Measurements from ENCODE around the gene REELD1.

The REELD1 gene

DNA sequence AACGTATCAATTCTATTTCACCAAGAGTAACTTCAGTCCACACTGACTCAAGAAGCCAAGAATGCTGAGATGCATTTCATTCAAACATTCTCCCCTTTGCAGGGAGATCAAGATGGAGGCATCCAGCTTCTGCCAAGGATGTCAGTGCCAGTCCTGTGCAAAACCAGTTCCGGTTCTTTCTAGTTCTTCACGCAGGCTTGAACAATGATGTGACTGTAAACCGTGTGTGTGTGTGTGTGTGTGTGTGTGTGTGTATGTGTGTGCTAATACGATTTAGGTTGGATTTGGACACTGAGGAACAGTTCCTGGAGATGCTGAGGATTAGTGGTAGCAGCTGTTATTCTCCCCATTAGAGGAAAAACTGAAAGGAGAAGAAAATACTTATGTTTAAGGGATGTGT, at the start of gene REELD1:
REELD1 (plus strand) TSS at position 301 of the 400 bp plus-strand sequence. CDS start 2,415 bp downstream, outside the sequence.
- no peak for DNase-seq (ENCODE audit: low spot score)

DNA sequence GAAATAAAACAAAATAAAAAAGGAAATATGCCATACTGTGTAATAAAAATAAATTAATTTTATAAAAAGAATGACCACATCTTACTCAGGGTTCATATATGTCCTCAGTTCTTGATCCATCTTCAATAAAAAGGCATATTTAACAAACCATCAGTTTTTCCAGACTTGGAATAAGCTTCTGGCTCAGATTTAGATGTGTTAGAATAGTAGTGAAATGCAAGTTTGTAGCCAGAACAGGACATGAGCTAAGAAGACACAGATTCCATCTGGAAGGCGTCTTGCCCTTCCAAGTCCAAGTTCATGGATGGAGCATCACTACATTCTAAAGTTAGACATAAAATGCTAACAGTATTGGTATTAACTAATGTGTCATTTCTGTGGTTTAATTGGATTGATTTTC, 49.1 kb upstream of the REELD1 start:
- DNase-seq (ENCODE audit: low spot score): no peak

DNA sequence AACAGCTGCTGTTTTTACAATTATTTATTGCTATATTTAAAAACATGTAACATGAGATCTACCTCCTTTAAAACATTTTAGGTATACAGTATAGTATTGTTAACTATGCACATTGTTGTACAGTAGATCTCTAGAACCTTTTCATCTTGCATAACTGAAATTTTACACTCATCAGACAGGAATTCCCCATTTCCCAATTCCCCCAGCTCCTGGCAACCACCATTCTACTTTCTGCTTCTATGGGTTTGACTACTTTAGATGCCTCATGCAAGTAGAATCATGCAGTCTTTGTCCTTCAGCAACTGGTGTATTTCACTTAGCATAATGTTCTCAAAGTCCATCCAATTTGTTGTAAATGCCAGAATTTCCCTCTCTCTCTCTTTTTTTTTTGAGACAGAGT, 48.5 kb upstream of the REELD1 start:
- no peak for DNase-seq (ENCODE audit: low spot score)

DNA sequence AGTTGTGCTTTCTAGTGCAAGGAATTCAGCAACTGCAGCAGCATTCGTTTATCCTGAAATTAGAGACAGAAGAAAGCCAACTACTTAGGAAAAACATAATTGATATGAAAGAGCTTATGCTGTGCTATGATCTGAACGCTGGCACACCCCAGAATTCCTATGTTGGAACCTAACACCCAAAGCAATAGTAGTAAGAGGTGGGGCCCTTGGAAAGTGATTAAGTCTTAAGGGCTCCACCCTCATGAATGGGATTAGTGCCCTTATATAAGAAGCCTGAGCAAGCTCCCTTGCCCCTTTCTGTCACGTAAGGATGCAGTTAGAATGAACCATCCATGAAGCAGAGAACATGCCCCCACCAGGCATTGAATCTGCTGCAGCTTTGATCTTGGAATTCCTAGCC, 44.2 kb upstream of the REELD1 start:
- no peak for DNase-seq (ENCODE audit: low spot score)

DNA sequence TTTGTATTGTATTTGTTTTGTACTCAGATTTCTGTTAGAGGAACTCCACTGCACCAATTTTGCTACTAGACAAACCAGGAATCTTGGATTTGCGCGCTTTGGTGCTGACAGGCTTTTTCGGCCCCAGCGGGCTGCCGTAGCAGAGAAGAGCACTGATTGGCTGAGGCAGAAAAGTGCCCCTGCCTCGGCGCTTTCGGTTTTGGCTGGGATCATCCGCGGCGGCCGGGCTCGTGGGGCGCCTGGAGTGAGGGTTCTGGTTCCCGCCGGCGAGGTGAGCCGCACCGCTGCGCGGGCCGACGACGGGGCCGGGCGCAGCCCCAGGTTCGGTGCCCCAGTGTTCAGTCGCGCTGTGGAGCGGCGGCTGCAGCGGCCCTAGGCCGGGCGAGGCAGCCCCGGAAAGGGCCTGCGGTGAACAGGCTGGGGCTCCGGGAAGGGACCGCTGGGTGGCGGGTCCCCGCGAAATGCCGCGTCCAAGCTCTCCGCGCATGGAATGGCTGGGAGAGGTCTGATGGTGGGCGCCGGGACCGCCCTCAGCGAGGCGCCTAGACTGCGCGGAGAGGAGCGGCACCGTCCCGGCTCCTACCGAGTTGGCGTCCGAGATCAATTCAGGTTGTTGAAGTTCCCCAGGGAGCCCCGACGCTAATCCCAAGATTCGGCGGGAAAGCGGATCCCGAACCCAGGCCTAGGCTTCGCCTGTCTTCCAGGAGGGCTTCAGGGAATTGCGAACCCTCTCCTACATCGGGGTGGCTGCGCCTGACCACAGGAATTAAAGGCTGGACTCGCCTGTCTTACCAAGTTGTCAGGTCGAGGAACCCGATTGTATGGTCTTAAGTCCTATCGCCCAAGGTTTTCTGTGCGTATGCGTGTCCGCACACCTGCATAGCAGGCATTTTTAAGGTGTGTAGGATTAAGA, 38.5 kb upstream of the REELD1 start, which contains the start of gene LSM6:
LSM6 (plus strand) TSS at position 178 of the 913 bp plus-strand sequence. CDS start 7,204 bp downstream, outside the sequence.
- DNase-seq (ENCODE audit: low spot score): peak; percentile 50

DNA sequence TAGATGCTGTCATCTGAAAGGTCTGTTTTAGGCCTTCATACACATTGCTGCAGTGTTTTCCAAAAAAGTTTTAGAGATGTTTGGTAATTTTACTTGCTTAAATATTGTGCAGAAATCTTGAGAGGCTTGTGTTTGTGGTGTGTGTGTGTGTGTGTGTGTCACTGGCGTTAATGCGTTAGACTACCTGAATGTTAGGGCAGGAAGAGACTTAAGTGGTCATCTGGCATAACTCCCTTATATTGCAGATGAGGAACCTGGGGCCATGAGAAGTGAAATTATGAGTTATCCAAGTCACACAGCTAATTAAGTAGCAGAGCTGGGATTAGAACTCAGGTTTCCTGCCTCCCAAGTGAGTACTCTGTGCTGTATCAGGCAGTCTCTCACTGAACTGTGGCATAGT, 37.4 kb upstream of the REELD1 start:
- DNase-seq (ENCODE audit: low spot score): no peak

DNA sequence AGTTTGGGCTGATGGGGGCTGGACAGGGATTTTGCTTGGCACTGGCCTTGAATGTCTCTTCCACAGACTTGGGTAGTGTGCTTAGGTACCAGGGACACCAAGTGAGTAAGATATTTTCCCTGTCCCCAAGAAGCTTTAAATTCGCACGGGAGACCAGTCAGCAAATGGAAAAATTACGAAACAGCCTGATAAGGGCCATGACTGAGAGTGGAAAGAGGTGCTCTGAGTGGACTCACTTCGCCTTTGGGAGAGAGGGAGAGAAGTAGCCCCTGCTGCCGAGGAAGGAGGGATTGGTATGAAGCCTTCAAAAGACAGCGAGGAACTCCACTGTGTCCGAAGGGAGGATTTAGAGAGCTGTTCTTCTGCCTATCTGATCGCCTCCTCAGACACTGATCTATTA, 36.2 kb upstream of the REELD1 start:
- no peak for DNase-seq (ENCODE audit: low spot score)

DNA sequence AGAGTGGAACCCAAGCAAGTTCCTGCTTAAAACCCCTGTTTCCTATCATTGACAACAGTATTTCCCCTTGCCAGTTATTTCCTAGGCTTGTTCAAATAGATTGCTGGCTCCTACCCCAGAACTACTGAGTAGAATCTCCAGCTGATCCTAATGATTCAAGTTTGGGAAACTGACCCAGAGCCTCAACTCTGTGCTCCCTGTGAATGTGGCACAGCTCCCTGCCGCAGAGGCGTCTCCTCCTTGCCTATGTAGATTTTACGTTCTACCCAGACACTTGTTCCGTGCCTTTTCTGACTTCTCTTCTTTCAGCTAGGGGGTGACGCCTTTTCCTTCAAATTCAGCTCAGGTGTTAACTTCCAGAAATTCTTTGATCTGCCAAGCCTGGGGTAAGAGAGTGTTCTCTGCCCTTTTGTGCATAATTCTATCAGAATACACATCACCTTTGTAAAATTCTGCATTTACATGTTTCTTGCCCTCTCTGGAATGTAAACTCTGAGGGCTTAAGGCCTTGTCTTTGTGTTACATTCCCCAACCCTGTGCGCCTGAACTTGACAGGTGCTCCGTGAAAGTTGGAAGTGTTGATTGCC, 34.5 kb upstream of the REELD1 start:
- no peak for DNase-seq (ENCODE audit: low spot score)

DNA sequence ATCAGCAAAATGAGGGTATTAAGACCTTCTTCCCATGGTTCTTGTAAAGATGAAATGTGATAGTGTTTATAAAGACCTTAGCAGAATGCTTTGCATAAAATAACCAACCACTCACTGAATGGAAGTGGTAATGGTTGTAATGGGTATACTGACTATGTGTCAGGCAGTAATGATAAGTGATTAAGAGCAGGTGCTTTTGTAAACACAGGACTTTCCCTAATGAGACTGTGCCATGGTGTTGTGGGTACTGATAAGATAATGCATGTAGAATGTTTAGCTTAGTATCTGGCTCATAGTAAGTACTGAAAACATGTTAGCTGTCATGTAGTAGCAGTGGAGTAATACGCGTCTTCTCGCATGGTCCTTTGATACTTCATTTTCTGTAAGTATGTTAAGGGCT, 31.9 kb upstream of the REELD1 start:
- DNase-seq (ENCODE audit: low spot score): no peak

DNA sequence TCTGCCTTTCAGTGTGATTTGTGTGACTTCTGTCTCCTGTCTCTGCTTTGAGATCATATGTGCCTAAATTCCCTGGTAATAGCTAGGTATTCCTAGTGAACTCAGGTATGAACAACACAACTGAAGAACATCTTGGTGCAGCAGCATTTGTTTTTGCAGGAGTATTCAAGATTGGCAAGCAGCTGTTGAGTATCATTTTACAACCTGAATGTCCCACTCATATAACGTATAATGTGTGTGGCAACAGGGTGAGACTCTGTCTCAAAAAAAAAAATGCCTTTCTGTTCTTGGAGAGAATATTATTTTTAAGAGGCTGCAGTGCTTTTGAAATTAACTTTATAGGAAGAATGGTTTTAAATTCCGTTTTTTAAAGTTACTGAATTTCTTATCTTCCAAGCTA, 31.1 kb upstream of the REELD1 start:
- DNase-seq (ENCODE audit: low spot score): no peak

DNA sequence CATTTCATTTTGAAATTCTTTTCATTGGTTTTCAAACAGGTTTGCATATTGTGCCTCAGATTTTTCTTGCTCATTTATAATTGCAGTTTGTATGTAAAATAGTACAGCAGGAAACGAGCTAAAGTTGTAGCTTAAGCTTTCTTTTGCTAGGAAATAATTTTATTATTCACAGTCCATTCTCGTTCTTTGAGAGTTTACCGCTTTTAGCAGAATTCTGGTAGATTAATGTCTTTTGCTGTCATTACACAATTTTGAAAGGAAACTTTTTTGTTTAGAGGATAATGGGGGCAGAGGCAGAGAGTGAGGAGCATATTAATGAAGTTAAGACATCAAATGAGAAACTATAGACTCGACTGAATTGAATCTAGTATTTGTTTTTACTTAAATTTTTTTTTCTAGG, 28.3 kb upstream of the REELD1 start:
- DNase-seq (ENCODE audit: low spot score): no peak

DNA sequence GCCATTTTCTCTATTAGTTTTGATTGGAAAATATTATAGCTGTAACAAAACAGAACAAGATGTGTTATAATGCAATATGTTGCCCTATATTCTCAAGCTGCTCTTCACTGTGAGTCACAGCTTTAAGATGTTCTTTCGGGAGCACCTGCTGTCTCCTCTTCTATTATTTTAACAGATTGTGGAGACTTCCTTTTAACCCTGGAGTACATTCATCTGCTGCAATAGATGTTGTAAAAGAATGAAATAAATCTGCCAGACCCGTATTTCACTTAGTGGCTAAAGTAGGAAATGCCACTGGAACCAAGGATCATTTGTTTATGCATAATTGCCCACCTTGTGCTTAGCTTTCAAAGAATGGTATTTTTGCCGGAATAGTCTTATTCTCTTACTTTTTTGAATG, 27.7 kb upstream of the REELD1 start:
- no peak for DNase-seq (ENCODE audit: low spot score)

DNA sequence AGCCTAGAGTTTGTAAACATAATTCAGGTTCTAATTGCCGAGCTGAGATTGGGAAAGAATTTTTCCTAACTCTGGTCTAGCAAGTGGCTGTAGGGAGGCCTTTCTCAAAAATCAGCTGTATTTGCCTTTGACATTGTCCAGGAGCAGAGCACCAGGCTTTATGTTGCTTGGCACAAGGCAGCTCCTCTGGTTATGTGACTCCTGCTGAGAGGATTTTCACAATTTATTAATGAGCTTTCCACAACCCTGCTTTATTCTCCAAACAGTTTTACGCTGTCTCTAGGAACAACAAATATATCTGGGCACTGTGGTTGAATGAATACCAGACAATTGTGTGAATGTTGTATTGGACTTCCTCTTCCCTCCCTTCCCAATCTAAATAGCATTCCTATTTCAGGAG, 23.9 kb upstream of the REELD1 start:
- DNase-seq (ENCODE audit: low spot score): no peak

DNA sequence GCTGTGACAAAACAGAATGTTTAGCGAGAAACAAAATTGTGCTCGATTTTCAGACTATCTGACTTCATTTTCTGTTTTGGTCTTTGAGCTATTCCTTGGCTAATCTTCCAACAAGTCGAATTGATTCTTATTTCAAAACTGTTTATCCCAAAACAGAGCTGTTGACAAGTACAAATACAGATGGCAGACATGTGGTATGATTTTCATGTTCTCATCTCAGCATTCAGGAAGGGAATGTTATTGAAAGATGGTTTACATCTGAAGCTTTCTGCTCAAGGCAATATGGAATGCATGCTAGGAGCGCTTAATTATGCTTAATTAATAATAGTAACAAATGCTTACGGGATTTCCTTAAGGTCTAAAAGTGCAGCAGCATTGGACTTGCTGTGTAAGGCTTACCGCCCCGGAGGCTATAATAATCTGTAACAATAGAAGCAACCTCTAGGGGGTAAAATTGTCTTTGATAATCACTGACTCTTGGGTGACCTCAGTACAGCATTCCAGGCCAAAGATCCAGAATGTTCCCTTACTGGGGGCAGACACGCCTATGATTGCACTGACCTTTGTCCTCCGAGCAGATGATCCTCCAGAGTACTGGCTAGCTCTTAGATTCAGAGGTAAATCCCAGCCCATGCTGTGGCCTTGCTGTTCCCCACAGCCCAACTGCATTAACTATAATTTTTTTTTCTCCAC, 22.4 kb upstream of the REELD1 start:
- no peak for DNase-seq (ENCODE audit: low spot score)

DNA sequence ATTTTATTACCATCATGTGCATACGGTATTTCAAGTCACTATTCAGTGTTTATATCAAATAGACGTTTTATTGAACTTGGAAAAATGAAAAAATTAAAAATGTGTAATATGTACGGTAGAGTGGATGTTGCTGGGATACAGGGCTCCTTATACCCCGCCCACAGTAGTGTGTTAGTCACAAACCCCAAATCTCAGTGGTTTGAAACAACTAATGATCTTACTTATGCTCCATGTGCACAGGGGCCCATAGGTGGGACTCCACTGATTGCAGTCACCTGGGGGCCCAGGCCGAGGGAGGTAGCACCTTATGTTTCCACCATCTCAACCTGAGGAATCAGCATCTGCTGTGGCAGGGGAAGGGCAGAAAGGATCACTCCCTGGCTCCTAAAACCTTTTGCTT, 20.7 kb upstream of the REELD1 start:
- DNase-seq (ENCODE audit: low spot score): no peak

DNA sequence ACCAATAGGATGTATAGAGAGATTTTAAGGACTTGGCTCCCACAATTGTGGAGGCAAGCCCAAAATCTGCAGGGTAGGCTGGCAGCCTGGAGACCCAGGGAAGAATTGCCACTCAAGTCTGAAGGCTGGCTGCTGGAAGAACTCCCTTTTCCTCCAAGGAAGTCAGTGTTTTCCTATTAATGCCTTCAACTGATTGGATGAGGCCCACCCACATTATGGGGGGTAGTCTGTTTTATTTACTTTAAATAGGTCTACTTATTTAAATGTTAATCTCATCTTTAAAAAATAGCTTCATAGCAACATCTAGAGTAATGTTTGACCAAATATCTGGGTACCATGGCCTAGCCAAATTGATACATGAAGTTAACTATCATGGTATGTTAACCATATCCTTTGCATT, 20.1 kb upstream of the REELD1 start:
- no peak for DNase-seq (ENCODE audit: low spot score)

DNA sequence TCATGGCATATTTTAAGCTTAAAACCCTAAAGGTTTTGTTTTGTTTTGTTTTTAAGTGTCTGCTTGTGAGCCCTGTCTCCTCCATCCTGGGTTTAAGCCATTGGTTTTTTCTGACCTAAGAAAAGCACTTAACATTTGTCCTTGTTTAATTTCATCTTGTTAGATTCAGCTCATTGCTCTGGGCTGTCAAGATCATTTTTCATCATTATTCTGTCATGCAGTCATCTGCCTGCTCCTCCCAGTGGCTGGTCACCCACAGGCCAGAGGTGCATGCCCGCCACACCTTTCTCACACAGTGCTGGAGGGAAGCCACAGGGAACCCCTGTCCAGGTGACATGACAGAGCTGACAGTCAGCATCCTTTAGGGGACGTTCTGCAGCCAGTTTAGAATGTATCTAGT, 11.7 kb upstream of the REELD1 start:
- DNase-seq (ENCODE audit: low spot score): no peak

DNA sequence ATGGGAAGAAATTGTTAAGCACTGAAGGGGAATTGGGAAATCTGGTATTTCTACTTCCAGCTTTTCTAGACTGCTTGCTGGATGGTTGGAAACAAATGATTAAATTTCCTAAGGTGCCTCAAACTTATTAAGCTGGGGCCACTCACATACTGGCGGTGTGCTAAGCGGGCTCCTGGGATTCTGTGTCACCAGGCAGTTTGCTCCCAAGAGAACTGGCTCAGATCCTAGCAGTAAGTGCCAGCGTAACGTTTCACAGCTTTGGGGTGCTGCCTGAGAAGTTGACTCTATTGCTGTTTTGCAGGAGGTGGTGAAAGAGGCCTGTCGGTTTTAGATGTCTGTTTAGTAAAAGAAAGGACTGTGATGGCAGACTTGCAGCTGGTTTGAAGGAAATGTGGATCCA, 6.9 kb upstream of the REELD1 start:
- no peak for DNase-seq (ENCODE audit: low spot score)

DNA sequence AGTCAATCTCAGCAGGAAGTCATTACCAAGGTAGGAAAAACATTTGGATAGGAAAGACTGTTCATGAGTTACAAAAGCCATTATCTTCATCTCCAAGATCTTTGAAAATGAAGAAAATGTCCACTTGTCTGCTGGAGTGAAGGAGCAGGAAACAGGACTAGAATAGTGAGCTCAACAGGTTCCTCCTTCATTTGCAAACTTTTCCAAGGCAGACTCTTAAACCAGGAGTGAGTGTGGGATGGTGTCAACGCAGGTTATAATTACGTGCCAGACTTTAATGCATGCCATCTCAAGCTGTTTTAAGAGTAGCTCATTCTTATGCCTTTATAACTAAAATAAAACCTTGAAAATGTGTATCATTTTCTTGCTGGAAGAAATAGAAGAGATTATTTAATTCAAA, 3.4 kb upstream of the REELD1 start:
- DNase-seq (ENCODE audit: low spot score): no peak

DNA sequence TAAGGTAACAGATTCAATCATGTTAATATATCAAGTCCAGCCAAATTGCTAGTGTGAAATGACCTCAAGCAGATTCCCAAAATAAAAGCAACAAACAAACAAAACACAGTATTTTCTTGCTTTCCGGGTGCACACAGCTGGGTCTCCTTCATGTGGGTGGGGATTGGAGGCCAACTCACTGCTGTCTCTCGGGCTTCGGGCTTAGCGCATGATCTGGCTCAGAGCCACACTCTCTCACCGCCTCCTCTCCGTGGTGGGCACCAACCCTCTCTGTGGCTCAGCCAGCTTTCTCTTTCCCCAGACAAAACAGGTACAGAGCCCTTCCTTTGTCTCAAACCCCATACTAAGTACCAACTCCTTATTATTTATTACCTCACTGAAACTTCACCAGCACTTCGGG, 2.9 kb upstream of the REELD1 start:
- DNase-seq (ENCODE audit: low spot score): no peak

DNA sequence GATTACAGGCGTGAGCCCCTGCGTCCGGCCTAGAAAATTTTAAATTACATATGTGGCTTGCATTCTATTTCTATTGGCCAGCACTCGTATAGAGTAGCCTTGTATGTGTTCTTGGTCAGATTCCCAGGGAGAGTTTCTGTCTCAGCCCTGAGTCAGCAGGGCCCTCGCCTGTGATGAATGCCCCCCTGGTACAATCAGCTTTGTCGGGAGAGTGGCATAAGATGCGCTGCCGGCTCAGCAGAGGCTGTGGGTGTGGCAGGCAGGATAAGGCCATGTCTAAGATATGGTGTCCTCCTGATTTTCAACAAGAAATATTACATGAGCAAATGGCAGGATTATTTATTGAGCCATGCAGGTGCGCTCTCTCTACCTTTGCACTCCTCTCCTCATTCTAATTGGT, 1.6 kb upstream of the REELD1 start:
- DNase-seq (ENCODE audit: low spot score): no peak

DNA sequence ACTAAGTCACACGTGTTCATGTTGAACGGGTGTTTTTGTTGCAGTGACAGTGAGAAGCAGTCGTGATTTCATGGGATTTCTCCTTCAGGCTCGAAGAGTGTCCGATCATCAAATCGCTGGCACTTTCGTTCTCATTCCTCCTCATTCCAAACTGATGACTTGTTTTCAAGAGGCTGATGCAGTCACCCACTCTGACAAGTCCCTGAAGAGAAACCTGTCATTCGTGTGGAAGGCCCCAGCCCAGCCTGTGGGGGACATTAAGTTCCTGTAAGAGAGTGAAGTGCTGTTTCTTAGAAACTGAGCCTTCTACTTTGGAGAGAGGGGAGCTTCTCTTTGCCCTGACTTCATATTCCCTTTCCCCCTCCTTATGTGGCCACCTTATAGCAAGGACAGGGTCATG, 8.0 kb downstream of the REELD1 start:
- DNase-seq (ENCODE audit: low spot score): no peak

DNA sequence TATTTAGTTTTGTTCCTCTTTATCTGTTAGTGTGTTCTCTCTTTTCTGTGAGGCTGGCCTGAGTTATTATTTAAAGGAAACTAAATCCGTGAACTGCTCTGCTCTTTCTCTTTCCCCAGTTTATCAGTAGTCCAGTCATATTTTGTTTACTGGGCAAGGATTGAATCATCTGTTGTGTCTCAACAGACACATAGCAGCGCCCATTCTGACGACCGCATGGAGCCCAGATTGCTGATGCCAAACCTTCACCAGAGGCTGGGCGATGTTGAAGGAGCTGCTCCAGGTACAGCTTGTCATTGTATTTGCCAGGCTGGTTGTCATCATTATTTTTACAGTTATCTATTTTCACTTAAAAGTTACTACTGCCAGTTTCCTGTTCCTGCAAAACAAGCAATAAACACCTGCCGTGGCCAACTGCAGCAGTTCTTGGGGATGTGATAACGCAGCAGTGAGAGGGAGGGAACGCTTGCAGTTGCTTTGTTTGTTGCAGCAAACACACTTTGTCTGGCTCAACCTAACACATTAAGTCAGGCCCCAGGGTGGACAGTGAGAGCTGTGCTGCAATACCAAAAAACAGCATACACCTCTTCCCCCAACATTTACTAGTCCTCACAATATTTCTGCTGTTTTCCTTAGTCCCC, 10.1 kb downstream of the REELD1 start:
- no peak for DNase-seq (ENCODE audit: low spot score)
